HTERT RPE-1 (cell line): Measurements from ENCODE around the gene SMARCC2.
"Not testable (repeated sequence)": the region's sequence is repeated elsewhere in the genome, so short reads cannot be mapped to it uniquely, and the experiment has no call there.

Experiments used
- in situ Hi-C: fragments of 300-500 bp; cut with MboI; formaldehyde crosslinking; loops from 4 replicates; pipeline ENCODE4 v1.14.3; 2020; ENCODE audit warnings: low sequenced_read_pairs

SMARCC2 gene

GRCh38 chr12:56126732-56127239 lies 62.5 kb downstream of the SMARCC2 start:
- in situ Hi-C loops, result no loop called here

GRCh38 chr12:56124133-56124532 lies 65.2 kb downstream of the SMARCC2 start:
- in situ Hi-C loops, result no loop called here

GRCh38 chr12:56122637-56123036 lies 66.6 kb downstream of the SMARCC2 start:
- in situ Hi-C loops, result no loop called here

GRCh38 chr12:56121204-56121870 lies 67.9 kb downstream of the SMARCC2 start:
- in situ Hi-C loops, result no loop called here

GRCh38 chr12:56120158-56120846 lies 69.0 kb downstream of the SMARCC2 start:
- in situ Hi-C loops, result no loop called here

- in situ Hi-C loops, result no loop called here
These were observed 69.9 kb downstream of the SMARCC2 start for GRCh38 chr12:56119361-56119796.

GRCh38 chr12:56118688-56119357 lies 70.5 kb downstream of the SMARCC2 start:
- in situ Hi-C loops, result no loop called here

GRCh38 chr12:56117778-56118687 lies 71.2 kb downstream of the SMARCC2 start, which contains the start of gene ZC3H10:
ZC3H10 (plus strand) TSS chr12:56118266; CDS start chr12:56120563, 2,297 bp downstream.
- in situ Hi-C loops, result no loop called here

GRCh38 chr12:56117082-56117706 lies 72.1 kb downstream of the SMARCC2 start:
- in situ Hi-C loops, result not testable (repeated sequence)

- in situ Hi-C loops, result no loop called here
These were observed 72.8 kb downstream of the SMARCC2 start, which contains the start of gene RPL41 for GRCh38 chr12:56116267-56117081. RPL41 (plus strand) TSS chr12:56116633.

GRCh38 chr12:56115329-56115728 lies 74.0 kb downstream of the SMARCC2 start:
- in situ Hi-C loops, result no loop called here

GRCh38 chr12:56114084-56114483 lies 75.2 kb downstream of the SMARCC2 start:
- in situ Hi-C loops, result no loop called here
